ENCODE results near the gene FAM47B.

FAM47B gene

GRCh38 chrX:34942496-34942895 is at the start of gene FAM47B:
Gene FAM47B (plus strand): TSS chrX:34942796. CDS start chrX:34942832, 36 bp downstream.
- DNase-seq = no peak

- DNase-seq = no peak
These were observed 48.9 kb upstream of the FAM47B start for GRCh38 chrX:34893741-34894140.

- no peak for DNase-seq
These were observed 41.9 kb upstream of the FAM47B start for GRCh38 chrX:34900691-34901090.

- no peak for DNase-seq
These were observed 40.8 kb upstream of the FAM47B start for GRCh38 chrX:34901761-34902160.

GRCh38 chrX:34903316-34903715 is 39.3 kb upstream of the FAM47B start:
- DNase-seq = no peak

- no peak for DNase-seq
These were observed 33.4 kb upstream of the FAM47B start for GRCh38 chrX:34909151-34909550.

GRCh38 chrX:34915463-34916225 is 27.0 kb upstream of the FAM47B start:
- DNase-seq = no peak

- DNase-seq = no peak
These were observed 25.4 kb upstream of the FAM47B start for GRCh38 chrX:34917146-34917545.

GRCh38 chrX:34918091-34918736 is 24.4 kb upstream of the FAM47B start:
- DNase-seq = no peak

GRCh38 chrX:34918856-34919255 is 23.7 kb upstream of the FAM47B start:
- DNase-seq = peak; percentile 23

GRCh38 chrX:34927866-34928265 is 14.7 kb upstream of the FAM47B start:
- DNase-seq = no peak

GRCh38 chrX:34943235-34943634 is 639 bp downstream of the FAM47B start:
- DNase-seq = no peak

GRCh38 chrX:34956916-34957315 is 14.3 kb downstream of the FAM47B start:
- no peak for DNase-seq

GRCh38 chrX:34961662-34962061 is 19.1 kb downstream of the FAM47B start:
- no peak for DNase-seq

GRCh38 chrX:34972206-34972605 is 29.6 kb downstream of the FAM47B start:
- DNase-seq = no peak

GRCh38 chrX:34978171-34978570 is 35.6 kb downstream of the FAM47B start:
- no peak for DNase-seq

- no peak for DNase-seq
These were observed 45.0 kb downstream of the FAM47B start for GRCh38 chrX:34987646-34988045.

All from NCI-H748 treated with DMSO at 0.1 percent for 48 hours (cell line).